ENCODE measurements around the gene WNK2. TPM values are rescaled to one million over a fixed set of nuclear protein-coding genes. Genes with fewer than 3 reads are reported as not detected.

WNK2 gene
- polyA plus RNA-seq, 3 donors: 0.40 TPM; not detected in 2

- intact Hi-C loops (cut with micrococcal nuclease): loop anchor here (10.0 kb wide), 1 partner anchor 205 kb away; no protein-coding TSS in a partner anchor
These were observed 126.0 kb downstream of the WNK2 start for GRCh38 chr9:93309889-93310425.

GRCh38 chr9:93315118-93315517 is 131.2 kb downstream of the WNK2 start:
- Histone ChIP-seq H3K4me2 (replicated peaks; ENCODE audit: extremely low read depth, low read length, poor library complexity, severe bottlenecking) (no peak overlapping the region), H3K79me2 (ENCODE audit: insufficient read depth, low read length) (no peaks in the 10 kb centered on the region), H2AFZ (ENCODE audit: insufficient read depth, low read depth, low read length, poor library complexity, severe bottlenecking) (no peak overlapping the region), H3K4me3 (replicated peaks in 1 of 3; ENCODE audit: low read depth in 2 of 3, low read length in 3 of 3) (no peak overlapping the region), H3K9me3 (replicated peaks in 1 of 2; ENCODE audit: control insufficient read depth in 1 of 2, insufficient read depth in 1 of 2, low read length in 2 of 2) (no peaks in the 10 kb centered on the region), H3K27ac (ENCODE audit: low read depth in 1 of 2, low read length in 2 of 2) (no peak overlapping the region), H3K4me1 (ENCODE audit: control insufficient read depth in 1 of 2, insufficient read depth in 2 of 2, low read length in 2 of 2) (no peaks in the 10 kb centered on the region), H3K27me3 (ENCODE audit: control insufficient read depth in 2 of 2, insufficient read depth in 2 of 2, low read length in 2 of 2) (peaks cover 0 to 36% of the 10 kb centered on the region in 2 donors), H4K20me1 (ENCODE audit: insufficient read depth, low read length) (no peaks in the 10 kb centered on the region), H3K9ac (ENCODE audit: insufficient read depth, low read length, poor library complexity, severe bottlenecking) (no peak overlapping the region), H3K36me3 (replicated peaks in 1 of 2; ENCODE audit: control insufficient read depth in 1 of 2, insufficient read depth in 2 of 2, low read length in 2 of 2) (no peaks in the 10 kb centered on the region)
- Mint-ChIP-seq H3K27ac (no peak overlapping the region), H3K4me3 (peak overlapping the region in 1 of 2 donors; percentile 11), H3K36me3 (no peaks in the 10 kb centered on the region), H3K9me3 (no peaks in the 10 kb centered on the region), H3K27me3 (ENCODE audit: low read depth in 3 of 3) (peaks cover 47 to 65% (median 58%) of the 10 kb centered on the region in 3 donors), H3K4me1 (no peaks in the 10 kb centered on the region)
- no peak for DNase-seq
- 92% methylated on average over 6 of the region's 9 CpGs for WGBS (ENCODE audit: insufficient coverage)
- TF ChIP-seq CTCF (IDR thresholded peaks at IDR 0.05): no peak
- intact Hi-C loops (cut with micrococcal nuclease): no loop called here

More at GRCh38 chr9:93309889-93310425, 126.0 kb downstream of the WNK2 start:
- H3K27ac ChIP-seq (ENCODE audit: low read depth in 1 of 2, low read length in 2 of 2): no peak overlapping the region
- TF ChIP-seq CTCF (IDR thresholded peaks at IDR 0.05): no peak
- H3K4me3 ChIP-seq (replicated peaks in 1 of 3; ENCODE audit: low read depth in 2 of 3, low read length in 3 of 3): no peak overlapping the region
- H3K27me3 ChIP-seq (ENCODE audit: control insufficient read depth in 2 of 2, insufficient read depth in 2 of 2, low read length in 2 of 2): peaks cover 0 to 7% of the 10 kb centered on the region in 2 donors
- no peak overlapping the region for H3K9ac ChIP-seq (ENCODE audit: insufficient read depth, low read length, poor library complexity, severe bottlenecking)
- WGBS (ENCODE audit: insufficient coverage): 100% methylated on average over 5 of the region's 7 CpGs
- no peaks in the 10 kb centered on the region for H3K4me1 ChIP-seq (ENCODE audit: control insufficient read depth in 1 of 2, insufficient read depth in 2 of 2, low read length in 2 of 2)
- H3K4me2 ChIP-seq (replicated peaks; ENCODE audit: extremely low read depth, low read length, poor library complexity, severe bottlenecking): no peak overlapping the region
- H3K79me2 ChIP-seq (ENCODE audit: insufficient read depth, low read length): no peaks in the 10 kb centered on the region
- peaks cover 16 to 38% (median 28%) of the 10 kb centered on the region in 3 donors for H3K27me3 Mint-ChIP-seq (ENCODE audit: low read depth in 3 of 3)
- H3K36me3 Mint-ChIP-seq: no peaks in the 10 kb centered on the region
- H4K20me1 ChIP-seq (ENCODE audit: insufficient read depth, low read length): no peaks in the 10 kb centered on the region
- H2AFZ ChIP-seq (ENCODE audit: insufficient read depth, low read depth, low read length, poor library complexity, severe bottlenecking): no peak overlapping the region
- H3K9me3 Mint-ChIP-seq: no peaks in the 10 kb centered on the region
- no peaks in the 10 kb centered on the region for H3K9me3 ChIP-seq (replicated peaks in 1 of 2; ENCODE audit: control insufficient read depth in 1 of 2, insufficient read depth in 1 of 2, low read length in 2 of 2)
- H3K4me3 Mint-ChIP-seq: no peak overlapping the region
- H3K36me3 ChIP-seq (replicated peaks in 1 of 2; ENCODE audit: control insufficient read depth in 1 of 2, insufficient read depth in 2 of 2, low read length in 2 of 2): no peaks in the 10 kb centered on the region
- DNase-seq: no peak
- H3K4me1 Mint-ChIP-seq: no peaks in the 10 kb centered on the region
- no peak overlapping the region for H3K27ac Mint-ChIP-seq

Measured in CD14-positive monocyte (primary cell).